ENCODE measurements around the gene MAMDC2.

Gene MAMDC2

GRCh38 chr9:70260606-70261005, 217.0 kb downstream of the MAMDC2 start:
- WGBS (ENCODE audit: extremely low coverage, insufficient coverage, low lambda C conversion rate): no CpG with 5 or more reads among the region's 8 CpGs
- Histone ChIP-seq H3K4ac (ENCODE audit: low read depth, low read length) (no peak overlapping the region), H3K56ac (ENCODE audit: low read length) (no peak overlapping the region), H3K4me2 (ENCODE audit: low read length) (no peak overlapping the region), H4K5ac (ENCODE audit: low read length) (no peak overlapping the region), H3K27me3 (ENCODE audit: insufficient read depth, low read length, poor library complexity) (no peaks in the 10 kb centered on the region), H2BK15ac (replicated peaks; ENCODE audit: low read depth) (no peak overlapping the region), H3K18ac (ENCODE audit: low read length) (no peak overlapping the region), H2AK5ac (ENCODE audit: low read length) (no peak overlapping the region), H3K27ac (ENCODE audit: low read depth, low read length) (no peak overlapping the region), H3K4me3 (ENCODE audit: low read length) (no peak overlapping the region), H4K8ac (ENCODE audit: low read depth, low read length) (no peak overlapping the region), H3K4me1 (ENCODE audit: control insufficient read depth, low read depth, low read length) (peaks cover 2% of the 10 kb centered on the region), H3K23ac (ENCODE audit: low read length) (no peak overlapping the region), H3K36me3 (ENCODE audit: control insufficient read depth, insufficient read depth, low read length) (peaks cover 4% of the 10 kb centered on the region), H2BK5ac (ENCODE audit: low read length) (no peak overlapping the region), H2BK120ac (ENCODE audit: low read depth, low read length) (no peak overlapping the region), H3K79me1 (ENCODE audit: low read length) (peaks cover 17% of the 10 kb centered on the region), H3K9ac (ENCODE audit: low read length) (peak overlapping the region; percentile 29), H3K79me2 (ENCODE audit: control insufficient read depth, insufficient read depth, low read length) (peaks cover 44% of the 10 kb centered on the region)
- no peak for DNase-seq

GRCh38 chr9:70261131-70261870, 217.7 kb downstream of the MAMDC2 start:
- Histone ChIP-seq H3K56ac (ENCODE audit: low read length) (peak overlapping the region; percentile 44), H3K18ac (ENCODE audit: low read length) (no peak overlapping the region), H3K27ac (ENCODE audit: low read depth, low read length) (no peak overlapping the region), H3K23ac (ENCODE audit: low read length) (no peak overlapping the region), H3K4me3 (ENCODE audit: low read length) (no peak overlapping the region), H2BK120ac (ENCODE audit: low read depth, low read length) (no peak overlapping the region), H3K4me2 (ENCODE audit: low read length) (no peak overlapping the region), H3K79me1 (ENCODE audit: low read length) (peaks cover 17% of the 10 kb centered on the region), H3K36me3 (ENCODE audit: control insufficient read depth, insufficient read depth, low read length) (peaks cover 4% of the 10 kb centered on the region), H4K5ac (ENCODE audit: low read length) (no peak overlapping the region), H3K9ac (ENCODE audit: low read length) (no peak overlapping the region), H2BK15ac (replicated peaks; ENCODE audit: low read depth) (no peak overlapping the region), H3K79me2 (ENCODE audit: control insufficient read depth, insufficient read depth, low read length) (peaks cover 44% of the 10 kb centered on the region), H3K27me3 (ENCODE audit: insufficient read depth, low read length, poor library complexity) (no peaks in the 10 kb centered on the region), H4K8ac (ENCODE audit: low read depth, low read length) (no peak overlapping the region), H3K4ac (ENCODE audit: low read depth, low read length) (no peak overlapping the region), H2BK5ac (ENCODE audit: low read length) (no peak overlapping the region), H2AK5ac (ENCODE audit: low read length) (no peak overlapping the region), H3K4me1 (ENCODE audit: control insufficient read depth, low read depth, low read length) (peaks cover 2% of the 10 kb centered on the region)
- no CpG with 5 or more reads among the region's 4 CpGs for WGBS (ENCODE audit: extremely low coverage, insufficient coverage, low lambda C conversion rate)
- peak; percentile 34 for DNase-seq

- peaks cover 2% of the 10 kb centered on the region for H3K4me1 ChIP-seq (ENCODE audit: control insufficient read depth, low read depth, low read length)
- H2BK5ac ChIP-seq (ENCODE audit: low read length): no peak overlapping the region
- no peak overlapping the region for H3K27ac ChIP-seq (ENCODE audit: low read depth, low read length)
- no peaks in the 10 kb centered on the region for H3K27me3 ChIP-seq (ENCODE audit: insufficient read depth, low read length, poor library complexity)
- no peak overlapping the region for H3K23ac ChIP-seq (ENCODE audit: low read length)
- H3K18ac ChIP-seq (ENCODE audit: low read length): no peak overlapping the region
- no peak overlapping the region for H3K56ac ChIP-seq (ENCODE audit: low read length)
- no peak overlapping the region for H2BK120ac ChIP-seq (ENCODE audit: low read depth, low read length)
- H3K79me2 ChIP-seq (ENCODE audit: control insufficient read depth, insufficient read depth, low read length): peaks cover 44% of the 10 kb centered on the region
- H3K9ac ChIP-seq (ENCODE audit: low read length): no peak overlapping the region
- no peak overlapping the region for H3K4me3 ChIP-seq (ENCODE audit: low read length)
- H2BK15ac ChIP-seq (replicated peaks; ENCODE audit: low read depth): no peak overlapping the region
- H3K79me1 ChIP-seq (ENCODE audit: low read length): peaks cover 18% of the 10 kb centered on the region
- no peak overlapping the region for H4K8ac ChIP-seq (ENCODE audit: low read depth, low read length)
- H3K4me2 ChIP-seq (ENCODE audit: low read length): no peak overlapping the region
- 100% methylated on average over 2 of the region's 2 CpGs for WGBS (ENCODE audit: extremely low coverage, insufficient coverage, low lambda C conversion rate)
- H3K36me3 ChIP-seq (ENCODE audit: control insufficient read depth, insufficient read depth, low read length): peaks cover 4% of the 10 kb centered on the region
- no peak overlapping the region for H4K5ac ChIP-seq (ENCODE audit: low read length)
- H2AK5ac ChIP-seq (ENCODE audit: low read length): no peak overlapping the region
- no peak overlapping the region for H3K4ac ChIP-seq (ENCODE audit: low read depth, low read length)
- DNase-seq: no peak
These were observed 218.7 kb downstream of the MAMDC2 start for GRCh38 chr9:70262366-70262765.

GRCh38 chr9:70262948-70263347, 219.3 kb downstream of the MAMDC2 start:
- DNase-seq: no peak
- H2AK5ac ChIP-seq (ENCODE audit: low read length): no peak overlapping the region
- peaks cover 20% of the 10 kb centered on the region for H3K79me1 ChIP-seq (ENCODE audit: low read length)
- H3K9ac ChIP-seq (ENCODE audit: low read length): no peak overlapping the region
- no peak overlapping the region for H2BK5ac ChIP-seq (ENCODE audit: low read length)
- peaks cover 6% of the 10 kb centered on the region for H3K36me3 ChIP-seq (ENCODE audit: control insufficient read depth, insufficient read depth, low read length)
- WGBS (ENCODE audit: extremely low coverage, insufficient coverage, low lambda C conversion rate): no CpG with 5 or more reads among the region's 6 CpGs
- peaks cover 2% of the 10 kb centered on the region for H3K4me1 ChIP-seq (ENCODE audit: control insufficient read depth, low read depth, low read length)
- no peak overlapping the region for H2BK15ac ChIP-seq (replicated peaks; ENCODE audit: low read depth)
- H3K4me3 ChIP-seq (ENCODE audit: low read length): no peak overlapping the region
- no peak overlapping the region for H3K18ac ChIP-seq (ENCODE audit: low read length)
- H2BK120ac ChIP-seq (ENCODE audit: low read depth, low read length): no peak overlapping the region
- H3K23ac ChIP-seq (ENCODE audit: low read length): no peak overlapping the region
- H4K8ac ChIP-seq (ENCODE audit: low read depth, low read length): no peak overlapping the region
- H3K27me3 ChIP-seq (ENCODE audit: insufficient read depth, low read length, poor library complexity): no peaks in the 10 kb centered on the region
- no peak overlapping the region for H4K5ac ChIP-seq (ENCODE audit: low read length)
- H3K56ac ChIP-seq (ENCODE audit: low read length): no peak overlapping the region
- H3K4me2 ChIP-seq (ENCODE audit: low read length): no peak overlapping the region
- no peak overlapping the region for H3K27ac ChIP-seq (ENCODE audit: low read depth, low read length)
- no peak overlapping the region for H3K4ac ChIP-seq (ENCODE audit: low read depth, low read length)
- peaks cover 44% of the 10 kb centered on the region for H3K79me2 ChIP-seq (ENCODE audit: control insufficient read depth, insufficient read depth, low read length)

DNA sequence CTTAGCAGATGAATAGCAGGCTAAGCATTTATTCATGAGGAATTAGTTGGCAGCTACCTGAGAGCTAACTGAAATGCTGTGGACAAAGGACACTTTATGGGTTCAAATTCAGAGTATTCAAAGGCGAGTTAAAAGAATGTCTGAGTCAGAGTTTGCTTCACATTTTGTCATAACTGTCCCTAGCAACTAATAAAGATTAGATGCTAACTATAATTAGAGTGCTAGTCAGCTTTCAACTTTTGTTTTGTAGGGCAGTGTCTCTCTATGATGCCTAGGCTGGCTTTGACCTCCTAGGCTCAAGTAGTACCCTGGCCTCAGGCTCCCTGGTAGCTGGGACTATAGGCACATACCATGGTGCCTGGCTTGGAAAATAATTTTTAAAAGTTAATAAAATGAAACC, 219.8 kb downstream of the MAMDC2 start:
- no peak overlapping the region for H2BK5ac ChIP-seq (ENCODE audit: low read length)
- H3K23ac ChIP-seq (ENCODE audit: low read length): no peak overlapping the region
- no peak overlapping the region for H3K9ac ChIP-seq (ENCODE audit: low read length)
- no peaks in the 10 kb centered on the region for H3K27me3 ChIP-seq (ENCODE audit: insufficient read depth, low read length, poor library complexity)
- no CpG with 5 or more reads among the region's 1 CpG for WGBS (ENCODE audit: extremely low coverage, insufficient coverage, low lambda C conversion rate)
- no peak overlapping the region for H3K4me3 ChIP-seq (ENCODE audit: low read length)
- H3K79me1 ChIP-seq (ENCODE audit: low read length): peaks cover 20% of the 10 kb centered on the region
- no peak overlapping the region for H3K18ac ChIP-seq (ENCODE audit: low read length)
- no peak overlapping the region for H3K56ac ChIP-seq (ENCODE audit: low read length)
- peaks cover 6% of the 10 kb centered on the region for H3K36me3 ChIP-seq (ENCODE audit: control insufficient read depth, insufficient read depth, low read length)
- H3K4me1 ChIP-seq (ENCODE audit: control insufficient read depth, low read depth, low read length): peaks cover 2% of the 10 kb centered on the region
- no peak overlapping the region for H2BK120ac ChIP-seq (ENCODE audit: low read depth, low read length)
- H3K79me2 ChIP-seq (ENCODE audit: control insufficient read depth, insufficient read depth, low read length): peaks cover 44% of the 10 kb centered on the region
- no peak overlapping the region for H2BK15ac ChIP-seq (replicated peaks; ENCODE audit: low read depth)
- no peak overlapping the region for H4K5ac ChIP-seq (ENCODE audit: low read length)
- no peak overlapping the region for H2AK5ac ChIP-seq (ENCODE audit: low read length)
- H3K27ac ChIP-seq (ENCODE audit: low read depth, low read length): no peak overlapping the region
- no peak for DNase-seq
- H3K4ac ChIP-seq (ENCODE audit: low read depth, low read length): no peak overlapping the region
- H3K4me2 ChIP-seq (ENCODE audit: low read length): no peak overlapping the region
- H4K8ac ChIP-seq (ENCODE audit: low read depth, low read length): no peak overlapping the region
